Tibial artery (tissue), 4 donors: ENCODE measurements around the gene PDXK.
A peak's percentile ranks its signal among the peaks of the same experiment; 100 is the strongest.

Experiments
- DNase-seq, 2 donors: peaks; one replicate each; pipeline ENCODE4 v3.0.0-alpha.2; 2019
- H3K27ac ChIP-seq, 2 donors: fragments of 200-600 bp; sonication (generic) in 1 of 2; 1 replicate in 1 of 2; 2 replicates in 1 of 2; pipeline ENCODE4 v1.5.1; 2018 to 2019; ENCODE audit warnings: mild to moderate bottlenecking in 1 of 2
- H3K27me3 ChIP-seq, 2 donors: fragments of 200-600 bp; sonication (generic) in 1 of 2; one replicate each; pipeline versions ENCODE4 v1.5.1 to v1.6.0; 2016 to 2019
- H3K36me3 ChIP-seq, 3 donors: fragments of 200-600 bp; sonication (generic) in 2 of 3; one replicate each; pipeline ENCODE4 v1.5.1; 2016 to 2019; ENCODE audit warnings: mild to moderate bottlenecking in 2 of 3
- H3K4me1 ChIP-seq, 4 donors: fragments of 200-600 bp; sonication (generic) in 2 of 4; 1 replicate in 3 of 4; 2 replicates in 1 of 4; pipeline ENCODE4 v1.5.1; 2016 to 2019
- H3K4me3 ChIP-seq, 2 donors: fragments of 200-600 bp; sonication (generic) in 1 of 2; 1 replicate in 1 of 2; 2 replicates in 1 of 2; pipeline ENCODE4 v1.5.1; 2018 to 2019; ENCODE audit warnings: mild to moderate bottlenecking in 2 of 2
- H3K9me3 ChIP-seq, 3 donors: fragments of 200-600 bp; sonication (generic) in 1 of 3; one replicate each; pipeline ENCODE4 v1.5.1; 2016 to 2019
- intact Hi-C: fragments of 100-400 bp; cut with DNase I; formaldehyde crosslinking; loops from one replicate; pipeline ENCODE4 v1.15.0; 2023; ENCODE audit warnings: low total_unique reads
- TF ChIP-seq, protein P1 (sequence below), 2 experiments: fragments of 200-600 bp in 1 of 2; fragments of 450-650 bp in 1 of 2; IDR thresholded peaks; one replicate each; pipeline ENCODE4 v1.5.1; 2017 to 2019; ENCODE audit warnings: antibody characterized with exemption in 2 of 2, mild to moderate bottlenecking in 1 of 2, moderate library complexity in 1 of 2

Gene PDXK

DNA sequence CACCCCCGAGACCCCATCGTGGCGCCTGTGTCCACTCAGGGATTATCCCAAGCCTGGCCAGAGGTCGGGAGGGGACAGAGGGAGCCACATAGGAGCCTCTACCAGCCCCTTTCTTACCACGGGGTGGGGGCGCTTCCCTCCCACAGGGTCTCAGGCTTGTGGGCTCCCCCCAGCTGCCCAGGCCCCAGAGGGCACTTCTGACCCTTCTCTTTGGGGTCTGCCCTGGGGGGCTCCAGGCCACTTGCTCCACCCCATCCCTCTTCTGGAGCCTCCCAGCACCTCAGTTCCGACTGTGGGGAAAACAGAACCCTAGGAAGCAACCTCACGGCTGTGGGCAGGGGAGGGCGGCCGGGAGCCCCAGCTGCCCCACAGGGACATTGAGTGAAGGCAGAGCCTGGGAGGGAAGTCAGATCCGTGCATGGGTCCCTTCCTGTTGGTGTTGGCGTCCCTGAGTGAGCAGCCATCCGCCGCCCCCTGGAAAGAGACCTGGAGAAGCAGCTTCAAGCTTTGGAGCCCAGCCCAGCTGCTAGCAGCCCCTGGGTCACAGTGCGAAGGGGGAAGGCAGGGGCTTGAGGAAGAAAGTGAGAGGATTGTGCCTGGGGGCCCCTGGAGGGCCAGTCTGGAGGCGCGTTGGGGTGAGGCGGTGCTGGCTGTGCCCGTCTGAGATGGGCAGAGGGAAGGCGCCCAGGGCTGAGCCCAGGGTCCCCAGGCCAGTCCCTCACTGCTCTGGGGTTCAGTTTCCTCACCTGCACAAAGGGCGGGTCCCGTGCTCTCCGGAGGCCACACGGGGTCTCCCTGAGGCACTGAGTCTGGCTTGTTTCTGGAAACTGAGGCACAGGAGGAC, 92.6 kb downstream of the PDXK start:
- H3K27ac ChIP-seq = no peak overlapping the region
- no peaks in the 10 kb centered on the region for H3K9me3 ChIP-seq
- no peak for DNase-seq
- TF ChIP-seq, protein P1, sequence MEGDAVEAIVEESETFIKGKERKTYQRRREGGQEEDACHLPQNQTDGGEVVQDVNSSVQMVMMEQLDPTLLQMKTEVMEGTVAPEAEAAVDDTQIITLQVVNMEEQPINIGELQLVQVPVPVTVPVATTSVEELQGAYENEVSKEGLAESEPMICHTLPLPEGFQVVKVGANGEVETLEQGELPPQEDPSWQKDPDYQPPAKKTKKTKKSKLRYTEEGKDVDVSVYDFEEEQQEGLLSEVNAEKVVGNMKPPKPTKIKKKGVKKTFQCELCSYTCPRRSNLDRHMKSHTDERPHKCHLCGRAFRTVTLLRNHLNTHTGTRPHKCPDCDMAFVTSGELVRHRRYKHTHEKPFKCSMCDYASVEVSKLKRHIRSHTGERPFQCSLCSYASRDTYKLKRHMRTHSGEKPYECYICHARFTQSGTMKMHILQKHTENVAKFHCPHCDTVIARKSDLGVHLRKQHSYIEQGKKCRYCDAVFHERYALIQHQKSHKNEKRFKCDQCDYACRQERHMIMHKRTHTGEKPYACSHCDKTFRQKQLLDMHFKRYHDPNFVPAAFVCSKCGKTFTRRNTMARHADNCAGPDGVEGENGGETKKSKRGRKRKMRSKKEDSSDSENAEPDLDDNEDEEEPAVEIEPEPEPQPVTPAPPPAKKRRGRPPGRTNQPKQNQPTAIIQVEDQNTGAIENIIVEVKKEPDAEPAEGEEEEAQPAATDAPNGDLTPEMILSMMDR (IDR thresholded peaks at IDR 0.05) = no peak
- H3K4me3 ChIP-seq = peak overlapping the region in 1 of 2 donors; percentile 32
- peaks cover 0 to 10% of the 10 kb centered on the region in 2 donors for H3K27me3 ChIP-seq
- intact Hi-C loops = loop anchor here (2.0 to 10.0 kb wide), 2 partner anchors 165 to 513 kb away; no protein-coding TSS in a partner anchor
- peaks cover 0 to 26% (median 13%) of the 10 kb centered on the region in 4 donors for H3K4me1 ChIP-seq
- peaks cover 0 to 9% (median 8%) of the 10 kb centered on the region in 3 donors for H3K36me3 ChIP-seq
